Measurements from ENCODE around the gene CCDC150.
"Not testable (repeated sequence)": the region's sequence is repeated elsewhere in the genome, so short reads cannot be mapped to it uniquely, and the experiment has no call there.

CCDC150 gene

GRCh38 chr2:196635156-196635555 is 4.4 kb upstream of the CCDC150 start:
- no peak for DNase-seq (ENCODE audit: low read depth in 2 of 2)

GRCh38 chr2:196638765-196639164 is 750 bp upstream of the CCDC150 start:
- DNase-seq (ENCODE audit: low read depth in 2 of 2) = no peak

GRCh38 chr2:196640031-196640548 is 575 bp downstream of the CCDC150 start:
- no peak for DNase-seq (ENCODE audit: low read depth in 2 of 2)

GRCh38 chr2:196649202-196649601 is 9.7 kb downstream of the CCDC150 start:
- no peak for DNase-seq (ENCODE audit: low read depth in 2 of 2)

- DNase-seq (ENCODE audit: low read depth in 2 of 2) = no peak
Measured at GRCh38 chr2:196651387-196652094, 12.0 kb downstream of the CCDC150 start.

GRCh38 chr2:196652869-196653268 is 13.4 kb downstream of the CCDC150 start:
- no peak for DNase-seq (ENCODE audit: low read depth in 2 of 2)

GRCh38 chr2:196653843-196654242 is 14.3 kb downstream of the CCDC150 start:
- DNase-seq (ENCODE audit: low read depth in 2 of 2) = no peak

- no peak for DNase-seq (ENCODE audit: low read depth in 2 of 2)
Measured at GRCh38 chr2:196655761-196656160, 16.2 kb downstream of the CCDC150 start.

- DNase-seq (ENCODE audit: low read depth in 2 of 2) = no peak
Measured at GRCh38 chr2:196657333-196657732, 17.8 kb downstream of the CCDC150 start.

GRCh38 chr2:196659844-196660243 is 20.3 kb downstream of the CCDC150 start:
- no peak for DNase-seq (ENCODE audit: low read depth in 2 of 2)

GRCh38 chr2:196660244-196660643 is 20.7 kb downstream of the CCDC150 start:
- DNase-seq (ENCODE audit: low read depth in 2 of 2) = peak; percentile 30 to 33

GRCh38 chr2:196670342-196670741 is 30.8 kb downstream of the CCDC150 start:
- no peak for DNase-seq (ENCODE audit: low read depth in 2 of 2)

- DNase-seq (ENCODE audit: low read depth in 2 of 2) = no peak
Measured at GRCh38 chr2:196675963-196676362, 36.4 kb downstream of the CCDC150 start.

GRCh38 chr2:196677404-196677803 is 37.9 kb downstream of the CCDC150 start:
- DNase-seq (ENCODE audit: low read depth in 2 of 2) = no peak

- no peak for DNase-seq (ENCODE audit: low read depth in 2 of 2)
Measured at GRCh38 chr2:196679368-196679767, 39.9 kb downstream of the CCDC150 start.

- no peak for DNase-seq (ENCODE audit: low read depth in 2 of 2)
Measured at GRCh38 chr2:196681510-196681909, 42.0 kb downstream of the CCDC150 start.

- no peak for DNase-seq (ENCODE audit: low read depth in 2 of 2)
Measured at GRCh38 chr2:196685792-196686191, 46.3 kb downstream of the CCDC150 start.

- DNase-seq (ENCODE audit: low read depth in 2 of 2) = not testable (repeated sequence)
Measured at GRCh38 chr2:196686737-196687136, 47.2 kb downstream of the CCDC150 start.

GRCh38 chr2:196696423-196697079 is 57.0 kb downstream of the CCDC150 start:
- DNase-seq (ENCODE audit: low read depth in 2 of 2) = peak; percentile 23 to 25

GRCh38 chr2:196697825-196698224 is 58.3 kb downstream of the CCDC150 start:
- DNase-seq (ENCODE audit: low read depth in 2 of 2) = no peak

- DNase-seq (ENCODE audit: low read depth in 2 of 2) = no peak
Measured at GRCh38 chr2:196702641-196703040, 63.1 kb downstream of the CCDC150 start.

- DNase-seq (ENCODE audit: low read depth in 2 of 2) = peak; percentile 44 to 45
Measured at GRCh38 chr2:196703695-196704094, 64.2 kb downstream of the CCDC150 start.

GRCh38 chr2:196710056-196710455 is 70.5 kb downstream of the CCDC150 start:
- not testable (repeated sequence) for DNase-seq (ENCODE audit: low read depth in 2 of 2)

Measured in fibroblast of skin of left quadriceps (primary cell).